Measurements from ENCODE around the gene HPCAL1. TPM values are rescaled to one million over a fixed set of nuclear protein-coding genes. Genes with fewer than 3 reads are reported as not detected.

Gene HPCAL1
- total and polyA plus RNA-seq, 10 of the 15 experiments (the other 5 are each of a cell fraction or from before 2014, with no cell fraction given): 0.40 to 12.8 (median 7.9) TPM

GRCh38 chr2:10407841-10408648 lies 105.3 kb downstream of the HPCAL1 start (continued):
- TF ChIP-seq NFIC (IDR thresholded peaks at IDR 0.05; ENCODE audit: low read depth, low read length): no peak
- TF ChIP-seq CREB1 (IDR thresholded peaks at IDR 0.05; ENCODE audit: low read depth): no peak
- TF ChIP-seq IKZF1 (conservative IDR thresholded peaks at IDR 0.05): peak; percentile 86
- peak; percentile 71; the same call in 1 of the 2 replicates for TF ChIP-seq GATAD2B (conservative IDR thresholded peaks at IDR 0.05; ENCODE audit: low read depth)

GRCh38 chr2:10408649-10409579 lies 106.2 kb downstream of the HPCAL1 start:
- POLR2A ChIA-PET: interaction anchor here (0.5 to 5.1 kb wide), 24 partner anchors 8 to 1055 kb away, joined by 3 to 77 read pairs (median 4); partner anchors contain the start of genes HPCAL1 and ODC1
- H2AFZ ChIP-seq (ENCODE audit: control insufficient read depth, low read depth, low read length): peak overlapping the region; percentile 40
- H3K4me3 ChIP-seq: peak overlapping the region; percentile 58; the same call in 1 of the 2 replicates
- intact Hi-C loops (cut with micrococcal nuclease; ENCODE audit: unreplicated experiment) (loop anchor here (1.0 to 2.0 kb wide), 6 partner anchors 26 to 336 kb away; partner anchors contain the start of gene HPCAL1), in situ Hi-C loops (cut with MboI) (no loop called here)
- FAIRE-seq: peak; percentile 35
- whole genome bisulfite sequencing (ENCODE audit: insufficient coverage, insufficient replicate concordance, low lambda C conversion rate, missing lambda C conversion rate): 12% methylated on average over 24 of the region's 24 CpGs
- CTCF ChIA-PET: interaction anchor here (0.6 to 7.9 kb wide), 74 partner anchors 8 to 566 kb away, joined by 3 to 166 read pairs (median 5); partner anchors contain the start of genes CYS1, HPCAL1, ODC1 and RRM2
- H3K27me3 ChIP-seq (replicated peaks in 1 of 2; ENCODE audit: control insufficient read depth in 2 of 2, insufficient read depth in 2 of 2, low read length in 1 of 2): no peaks in the 10 kb centered on the region
- peak; percentile 71 for DNase-seq (ENCODE audit: low read depth, low spot score)
- H3K27ac ChIP-seq (ENCODE audit: control insufficient read depth, insufficient read depth): peak overlapping the region; percentile 84
- no peaks in the 10 kb centered on the region for H3K79me2 ChIP-seq (ENCODE audit: control insufficient read depth, insufficient read depth, low read length)
- ATAC-seq: peak; percentile 84
- peak overlapping the region; percentile 98 for H3K4me2 ChIP-seq (ENCODE audit: control insufficient read depth, insufficient read depth)
- RAD21 ChIA-PET (ENCODE audit: unreplicated experiment): interaction anchor here (0.6 to 6.5 kb wide), 63 partner anchors 9 to 424 kb away, joined by 3 to 181 read pairs (median 5); partner anchors contain the start of genes CYS1, HPCAL1, ODC1 and RRM2
- H4K20me1 ChIP-seq (ENCODE audit: control insufficient read depth, insufficient read depth): no peaks in the 10 kb centered on the region
- peaks cover 3% of the 10 kb centered on the region; the same call in 2 of the 3 replicates for H3K9me3 ChIP-seq (replicated peaks; ENCODE audit: control insufficient read depth, insufficient read depth, low read length)
- SMC1A ChIA-PET (ENCODE audit: uncharacterized antibody, unreplicated experiment): interaction anchor here (0.7 to 7.6 kb wide), 53 partner anchors 8 to 562 kb away, joined by 3 to 112 read pairs (median 6); partner anchors contain the start of genes HPCAL1, ODC1 and RRM2
- H3K36me3 ChIP-seq (ENCODE audit: control insufficient read depth in 2 of 2, insufficient read depth in 2 of 2, low read length in 1 of 2): no peaks in the 10 kb centered on the region; a peak in 1 of 4 replicates
- H3K4me1 ChIP-seq (ENCODE audit: control insufficient read depth, insufficient read depth, low read length): peaks cover 44% of the 10 kb centered on the region
- BruUV-seq (replicated peaks): no TSS peak
- H3K9ac ChIP-seq (ENCODE audit: control insufficient read depth, insufficient read depth, low read length): peak overlapping the region; percentile 42; the same call in 1 of the 2 replicates
- TF ChIP-seq SKIL (IDR thresholded peaks at IDR 0.05; ENCODE audit: low read depth, poor library complexity, severe bottlenecking): peak; percentile 27
- no peak for TF ChIP-seq SMAD5 (IDR thresholded peaks at IDR 0.05; ENCODE audit: low read depth)
- TF ChIP-seq GABPA (IDR thresholded peaks at IDR 0.05; ENCODE audit: low read depth): no peak
- TF ChIP-seq USF2 (IDR thresholded peaks at IDR 0.05; ENCODE audit: borderline replicate concordance, low read depth, low read length): peak; percentile 49; the same call in 1 of the 2 replicates
- peak; percentile 82 for TF ChIP-seq SMC3 (IDR thresholded peaks at IDR 0.05; ENCODE audit: borderline replicate concordance, low read length)
- TF ChIP-seq ZSCAN29 (IDR thresholded peaks at IDR 0.05): no peak
- no peak for TF ChIP-seq KAT2A (conservative IDR thresholded peaks at IDR 0.05; ENCODE audit: control insufficient read depth, low read depth, low read length)
- peak; percentile 87 for TF ChIP-seq RAD21 (IDR thresholded peaks at IDR 0.05; ENCODE audit: insufficient read depth, low read depth, low read length)
- peak; percentile 54 for TF ChIP-seq ZNF384 (IDR thresholded peaks at IDR 0.05; ENCODE audit: borderline replicate concordance, low read depth, low read length)
- peak; percentile 59; the same call in 1 of the 2 replicates for TF ChIP-seq YY1 (IDR thresholded peaks at IDR 0.05; ENCODE audit: low read depth, low read length)
- TF ChIP-seq RCOR1 (conservative IDR thresholded peaks at IDR 0.05; ENCODE audit: low read depth, low read length): 0 out of 2 replicates have a peak, but pooled peaks have one; percentile 47
- peak; percentile 75 to 84; a peak in 3 of 4 replicates for TF ChIP-seq BHLHE40 (IDR thresholded peaks at IDR 0.05; ENCODE audit: borderline replicate concordance in 1 of 2, low read depth in 2 of 2, low read length in 1 of 2)
